Mucosa of rectum (tissue), 2 donors: Measurements from ENCODE around the gene DUSP22.

Experiments
- H3K27ac ChIP-seq, 2 donors: one replicate each; pipeline ENCODE4 v1.7.0; 2013; ENCODE audit warnings: inconsistent platforms in 2 of 2, low read depth in 2 of 2, low read length in 2 of 2
- H3K27me3 ChIP-seq, 2 donors: one replicate each; pipeline ENCODE4 v1.7.0; 2013; ENCODE audit warnings: low read length in 2 of 2; ENCODE audit not compliant: control insufficient read depth in 2 of 2, insufficient read depth in 2 of 2
- H3K36me3 ChIP-seq, 2 donors: one replicate each; pipeline ENCODE4 v1.7.0; 2013; ENCODE audit warnings: low read length in 2 of 2; ENCODE audit not compliant: control insufficient read depth in 2 of 2, insufficient read depth in 2 of 2
- H3K4me1 ChIP-seq, 2 donors: one replicate each; pipeline ENCODE4 v1.7.0; 2013; ENCODE audit warnings: low read length in 2 of 2, mild to moderate bottlenecking in 1 of 2; ENCODE audit not compliant: control insufficient read depth in 2 of 2, insufficient read depth in 2 of 2
- H3K4me3 ChIP-seq, 2 donors: one replicate each; pipeline ENCODE4 v1.7.0; 2013; ENCODE audit warnings: low read length in 2 of 2
- H3K9ac ChIP-seq, 2 donors: one replicate each; pipeline ENCODE4 v1.7.0; 2013; ENCODE audit warnings: low read length in 2 of 2, low read depth in 1 of 2, mild to moderate bottlenecking in 1 of 2
- H3K9me3 ChIP-seq, 2 donors: one replicate each; pipeline ENCODE4 v1.7.0; 2013; ENCODE audit warnings: low read length in 2 of 2; ENCODE audit not compliant: control insufficient read depth in 2 of 2
- donor health status: healthy.
- donor health status: Normal muscosa, but diverticular disease.

The DUSP22 gene

GRCh38 chr6:318243-318890, 26.1 kb downstream of the DUSP22 start:
- H3K27ac ChIP-seq: peak overlapping the region in 1 of 2 donors; percentile 63
- no peaks in the 10 kb centered on the region for H3K9me3 ChIP-seq
- no peak overlapping the region for H3K4me3 ChIP-seq
- H3K4me1 ChIP-seq: peaks cover 0 to 31% of the 10 kb centered on the region in 2 donors
- no peak overlapping the region for H3K9ac ChIP-seq
- no peaks in the 10 kb centered on the region for H3K27me3 ChIP-seq
- H3K36me3 ChIP-seq: no peaks in the 10 kb centered on the region

GRCh38 chr6:319177-320131, 27.2 kb downstream of the DUSP22 start:
- Histone ChIP-seq H3K4me3 (no peak overlapping the region), H3K4me1 (peaks cover 5 to 30% of the 10 kb centered on the region in 2 donors), H3K27me3 (no peaks in the 10 kb centered on the region), H3K9ac (no peak overlapping the region), H3K27ac (peak overlapping the region in 1 of 2 donors; percentile 73), H3K36me3 (no peaks in the 10 kb centered on the region), H3K9me3 (no peaks in the 10 kb centered on the region)

GRCh38 chr6:320351-321157, 28.3 kb downstream of the DUSP22 start:
- Histone ChIP-seq H3K9me3 (no peaks in the 10 kb centered on the region), H3K4me3 (peak overlapping the region in 1 of 2 donors; percentile 58), H3K27me3 (no peaks in the 10 kb centered on the region), H3K27ac (peak overlapping the region in 1 of 2 donors; percentile 73), H3K9ac (peak overlapping the region in 1 of 2 donors; percentile 27), H3K36me3 (no peaks in the 10 kb centered on the region), H3K4me1 (peaks cover 5 to 26% of the 10 kb centered on the region in 2 donors)

DNA sequence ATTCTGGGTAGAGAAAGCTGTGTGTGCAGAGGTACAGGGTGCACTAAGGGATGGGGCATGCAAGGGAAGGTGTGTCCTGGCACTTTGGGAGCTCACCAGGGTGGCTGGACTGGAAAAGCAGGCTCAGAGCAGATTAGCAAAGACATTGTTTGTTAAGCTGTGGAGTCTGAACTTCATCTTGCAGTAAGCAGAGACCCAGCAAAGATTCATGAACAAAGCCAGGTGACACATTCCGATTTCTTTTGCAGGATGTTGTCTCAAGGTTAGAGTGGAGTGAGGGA, 28.8 kb downstream of the DUSP22 start:
- peaks cover 5 to 23% of the 10 kb centered on the region in 2 donors for H3K4me1 ChIP-seq
- peak overlapping the region in 1 of 2 donors; percentile 73 for H3K27ac ChIP-seq
- peaks cover 0 to 3% of the 10 kb centered on the region in 2 donors for H3K36me3 ChIP-seq
- no peaks in the 10 kb centered on the region for H3K9me3 ChIP-seq
- H3K4me3 ChIP-seq: peak overlapping the region in 1 of 2 donors; percentile 28
- H3K9ac ChIP-seq: no peak overlapping the region
- no peaks in the 10 kb centered on the region for H3K27me3 ChIP-seq

DNA sequence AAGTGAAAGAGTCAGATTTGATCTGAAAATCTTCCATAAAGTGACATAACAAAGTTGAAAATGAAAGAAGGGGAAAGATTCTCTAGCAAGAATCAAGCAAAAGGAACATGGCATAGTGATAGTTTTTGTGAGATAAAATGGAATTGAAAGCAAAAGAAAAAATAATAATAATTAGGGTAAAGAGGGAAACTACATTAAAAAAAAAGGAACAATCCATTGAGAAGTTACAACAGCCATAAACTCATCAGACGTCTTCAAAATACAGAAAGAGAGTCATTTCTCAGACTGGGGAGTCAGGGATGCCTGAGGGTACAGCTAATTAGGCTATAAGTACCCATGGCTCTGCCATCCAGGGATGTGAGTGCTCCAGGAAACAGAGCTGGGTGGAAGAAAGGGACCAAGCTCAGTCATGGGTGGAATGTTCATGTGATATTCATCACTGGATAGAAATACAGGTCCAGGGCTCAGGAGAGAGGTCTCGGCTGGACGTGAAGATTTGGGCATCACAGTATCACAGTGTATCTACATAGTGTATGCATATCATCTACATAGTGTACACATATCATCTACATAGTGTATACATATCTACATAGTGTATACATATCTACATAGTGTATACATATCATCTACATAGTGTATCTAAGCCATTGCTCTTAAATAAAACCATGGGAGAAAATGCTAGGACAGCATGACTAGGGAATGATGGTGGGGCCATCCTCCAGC, 29.4 kb downstream of the DUSP22 start:
- H3K36me3 ChIP-seq: peaks cover 0 to 8% of the 10 kb centered on the region in 2 donors
- no peak overlapping the region for H3K4me3 ChIP-seq
- H3K9me3 ChIP-seq: no peaks in the 10 kb centered on the region
- peak overlapping the region in 1 of 2 donors; percentile 43 for H3K27ac ChIP-seq
- H3K27me3 ChIP-seq: no peaks in the 10 kb centered on the region
- H3K4me1 ChIP-seq: peaks cover 5 to 25% of the 10 kb centered on the region in 2 donors
- H3K9ac ChIP-seq: no peak overlapping the region

GRCh38 chr6:322259-322930, 30.1 kb downstream of the DUSP22 start:
- Histone ChIP-seq H3K4me3 (no peak overlapping the region), H3K9ac (no peak overlapping the region), H3K27ac (peak overlapping the region in 1 of 2 donors; percentile 43), H3K9me3 (no peaks in the 10 kb centered on the region), H3K36me3 (peaks cover 0 to 8% of the 10 kb centered on the region in 2 donors), H3K27me3 (no peaks in the 10 kb centered on the region), H3K4me1 (peaks cover 9 to 26% of the 10 kb centered on the region in 2 donors)

DNA sequence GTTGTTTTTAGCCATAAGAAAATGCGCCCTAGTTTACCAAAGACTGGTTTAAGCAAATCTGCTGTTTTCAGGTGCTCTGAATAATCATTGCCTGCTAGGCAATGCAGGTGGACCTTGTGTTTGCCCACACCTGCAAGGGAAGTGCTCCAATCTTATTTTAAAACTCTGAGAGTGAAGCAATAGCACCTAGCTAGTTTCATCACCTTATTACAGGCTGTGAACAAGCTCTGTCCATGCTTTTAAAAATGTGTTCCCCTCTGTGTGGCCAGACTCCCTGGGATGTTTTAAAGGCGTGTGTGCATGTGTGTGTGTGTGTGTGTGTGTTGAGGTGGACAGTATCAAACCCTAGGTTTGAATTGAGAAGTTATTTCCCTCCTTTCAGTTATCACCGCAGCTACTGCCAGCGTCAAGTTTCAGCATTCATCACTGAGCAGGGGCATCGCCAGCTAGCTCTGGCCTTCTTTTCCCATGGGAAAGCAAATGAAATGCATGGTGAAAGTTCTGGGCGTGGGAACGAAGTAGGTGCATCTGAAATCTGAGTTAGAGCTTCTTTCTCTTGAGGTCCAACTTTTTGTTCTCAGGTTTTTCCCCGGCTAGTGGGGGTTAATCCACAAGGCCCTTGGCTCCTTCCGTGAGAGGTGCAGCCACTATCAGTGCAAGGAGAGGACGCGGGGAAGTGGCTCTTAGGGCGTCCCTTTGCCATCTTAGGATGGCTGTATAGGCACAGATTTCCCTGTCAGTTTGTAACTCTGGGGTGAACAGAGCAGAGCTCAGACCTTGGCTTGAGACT, 30.8 kb downstream of the DUSP22 start:
- H3K27ac ChIP-seq: peak overlapping the region; percentile 11 to 45
- peaks cover 12 to 24% of the 10 kb centered on the region in 2 donors for H3K4me1 ChIP-seq
- H3K36me3 ChIP-seq: peaks cover 0 to 8% of the 10 kb centered on the region in 2 donors
- no peak overlapping the region for H3K9ac ChIP-seq
- H3K4me3 ChIP-seq: no peak overlapping the region
- H3K9me3 ChIP-seq: no peaks in the 10 kb centered on the region
- no peaks in the 10 kb centered on the region for H3K27me3 ChIP-seq

- Histone ChIP-seq H3K9me3 (no peaks in the 10 kb centered on the region), H3K4me1 (peaks cover 12 to 28% of the 10 kb centered on the region in 2 donors), H3K36me3 (peaks cover 0 to 8% of the 10 kb centered on the region in 2 donors), H3K27ac (peak overlapping the region in 1 of 2 donors; percentile 48), H3K27me3 (no peaks in the 10 kb centered on the region), H3K9ac (no peak overlapping the region), H3K4me3 (no peak overlapping the region)
These were observed 31.4 kb downstream of the DUSP22 start for GRCh38 chr6:323730-324088.
